Left kidney (tissue), 2 donors: ENCODE data around the gene LATS2. TPM values are rescaled to one million over a fixed set of nuclear protein-coding genes. Genes with fewer than 3 reads are reported as not detected.
A peak's percentile ranks its signal among the peaks of the same experiment; 100 is the strongest.
"Not testable (repeated sequence)": the region's sequence is repeated elsewhere in the genome, so short reads cannot be mapped to it uniquely, and the experiment has no call there.

Experiments used
- DNase-seq: peaks from one replicate; pipeline ENCODE4 v3.0.0-alpha.2; 2013
- polyA plus RNA-seq: library from polyadenylated mRNA; unstranded; fragments of 120-200 nt; gene quantifications from one replicate; pipeline ENCODE4 v1.2.1, GENCODE V29; 2013; ENCODE audit not compliant: insufficient read length

The LATS2 gene
- polyA plus RNA-seq, 1 donor: 24.0 TPM

GRCh38 chr13:20964904-20965303, 96.5 kb downstream of the LATS2 start:
- DNase-seq: no peak

- not testable (repeated sequence) for DNase-seq
Measured at GRCh38 chr13:20961663-20962062, 99.7 kb downstream of the LATS2 start.

GRCh38 chr13:20960663-20961309, 100.6 kb downstream of the LATS2 start:
- DNase-seq: no peak

GRCh38 chr13:20957049-20957620, 104.3 kb downstream of the LATS2 start:
- DNase-seq: not testable (repeated sequence)

- DNase-seq: no peak
Measured at GRCh38 chr13:20955496-20955895, 105.9 kb downstream of the LATS2 start.

GRCh38 chr13:20953245-20953931, 108.0 kb downstream of the LATS2 start:
- no peak for DNase-seq

- no peak for DNase-seq
Measured at GRCh38 chr13:20952838-20953237, 108.5 kb downstream of the LATS2 start.

- not testable (repeated sequence) for DNase-seq
Measured at GRCh38 chr13:20948001-20948400, 113.4 kb downstream of the LATS2 start.

GRCh38 chr13:20945952-20946383, 115.4 kb downstream of the LATS2 start:
- DNase-seq: peak; percentile 15

GRCh38 chr13:20942938-20943559, 118.3 kb downstream of the LATS2 start:
- no peak for DNase-seq

- not testable (repeated sequence) for DNase-seq
Measured at GRCh38 chr13:20940511-20940910, 120.9 kb downstream of the LATS2 start.

GRCh38 chr13:20940083-20940482, 121.3 kb downstream of the LATS2 start:
- no peak for DNase-seq

GRCh38 chr13:20939662-20940061, 121.7 kb downstream of the LATS2 start:
- DNase-seq: no peak

- no peak for DNase-seq
Measured at GRCh38 chr13:20938302-20938701, 123.1 kb downstream of the LATS2 start.

GRCh38 chr13:20927596-20928257, 133.7 kb downstream of the LATS2 start:
- no peak for DNase-seq

- DNase-seq: not testable (repeated sequence)
Measured at GRCh38 chr13:20925395-20925790, 136.0 kb downstream of the LATS2 start.

GRCh38 chr13:20924758-20925394, 136.5 kb downstream of the LATS2 start:
- DNase-seq: peak; percentile 86

- DNase-seq: no peak
Measured at GRCh38 chr13:20923272-20923671, 138.1 kb downstream of the LATS2 start.
